Epithelial cell of proximal tubule (primary cell): Measurements from ENCODE around the gene CARS2. TPM values are rescaled to one million over a fixed set of nuclear protein-coding genes. Genes with fewer than 3 reads are reported as not detected.

Experiments
- DNase-seq: peaks from one replicate; pipeline ENCODE4 v3.0.0-alpha.2; 2011; ENCODE audit warnings: low read depth
- H3K4me3 ChIP-seq: 2 replicates; pipeline ENCODE4 v1.5.1; 2011; ENCODE audit warnings: low read depth, mild to moderate bottlenecking, low read length
- total RNA-seq: library from RNA; depleted of rRNA; stranded (reverse); fragments of >200 nt; gene quantifications from 2 replicates; pipeline ENCODE4 v1.2.3, GENCODE V29; 2015
- TF ChIP-seq, protein P1 (sequence below): conservative IDR thresholded peaks from 2 replicates; pipeline ENCODE4 v1.5.1; 2012; ENCODE audit warnings: low read depth, mild to moderate bottlenecking, low read length

Gene CARS2
- 28.5 and 143 TPM in 2 replicates for total RNA-seq

DNA sequence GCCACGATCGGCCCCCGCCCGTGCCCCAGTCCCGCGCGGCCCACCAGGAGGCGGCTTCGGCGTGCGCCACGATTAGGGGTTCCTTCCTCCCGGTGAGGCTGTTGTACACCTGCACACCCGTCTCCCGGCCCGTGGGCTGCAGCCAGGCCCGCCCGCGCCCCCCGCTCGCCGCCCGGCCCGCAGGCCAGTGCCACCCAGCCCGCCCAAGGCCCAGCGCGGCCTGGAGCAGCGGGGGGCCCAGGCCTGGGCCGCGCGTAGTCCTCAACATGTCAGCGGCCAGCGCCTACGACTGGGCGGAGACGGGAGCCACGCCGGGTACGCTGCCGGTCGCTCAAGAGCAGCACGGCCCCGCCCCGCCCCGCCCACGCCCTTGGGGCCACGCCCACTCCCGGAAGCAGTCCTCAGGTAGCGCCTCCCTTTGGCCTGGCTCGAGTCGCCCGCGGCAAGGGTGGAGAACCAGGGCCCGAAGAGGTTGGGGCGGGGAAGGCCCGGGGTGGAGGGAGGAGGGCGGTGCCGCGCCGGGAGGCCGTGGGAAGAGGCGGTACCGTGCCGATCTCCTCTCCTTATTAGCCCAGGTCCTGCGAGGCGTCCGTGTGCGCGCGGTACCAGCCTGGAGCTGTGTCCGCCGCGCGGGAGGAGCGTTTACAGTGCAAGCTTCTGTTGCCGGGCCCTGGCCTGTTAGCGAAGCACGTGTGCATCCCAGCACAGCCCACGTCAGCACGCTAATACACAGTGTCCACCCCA lies at the start of gene CARS2:
Gene CARS2 (minus strand): TSS at position 291 of the 744 bp plus-strand sequence. CDS start 23 bp downstream, at position 268.
- no peak for DNase-seq
- TF ChIP-seq, protein P1, sequence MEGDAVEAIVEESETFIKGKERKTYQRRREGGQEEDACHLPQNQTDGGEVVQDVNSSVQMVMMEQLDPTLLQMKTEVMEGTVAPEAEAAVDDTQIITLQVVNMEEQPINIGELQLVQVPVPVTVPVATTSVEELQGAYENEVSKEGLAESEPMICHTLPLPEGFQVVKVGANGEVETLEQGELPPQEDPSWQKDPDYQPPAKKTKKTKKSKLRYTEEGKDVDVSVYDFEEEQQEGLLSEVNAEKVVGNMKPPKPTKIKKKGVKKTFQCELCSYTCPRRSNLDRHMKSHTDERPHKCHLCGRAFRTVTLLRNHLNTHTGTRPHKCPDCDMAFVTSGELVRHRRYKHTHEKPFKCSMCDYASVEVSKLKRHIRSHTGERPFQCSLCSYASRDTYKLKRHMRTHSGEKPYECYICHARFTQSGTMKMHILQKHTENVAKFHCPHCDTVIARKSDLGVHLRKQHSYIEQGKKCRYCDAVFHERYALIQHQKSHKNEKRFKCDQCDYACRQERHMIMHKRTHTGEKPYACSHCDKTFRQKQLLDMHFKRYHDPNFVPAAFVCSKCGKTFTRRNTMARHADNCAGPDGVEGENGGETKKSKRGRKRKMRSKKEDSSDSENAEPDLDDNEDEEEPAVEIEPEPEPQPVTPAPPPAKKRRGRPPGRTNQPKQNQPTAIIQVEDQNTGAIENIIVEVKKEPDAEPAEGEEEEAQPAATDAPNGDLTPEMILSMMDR = no peak
- peak within 1 kb of the TSS; percentile 84 for H3K4me3 ChIP-seq

- TF ChIP-seq, protein P1 = no peak
- no peak overlapping the region for H3K4me3 ChIP-seq
- no peak for DNase-seq
Observed at GRCh38 chr13:110748271-110748670, 42.4 kb upstream of the CARS2 start.

DNA sequence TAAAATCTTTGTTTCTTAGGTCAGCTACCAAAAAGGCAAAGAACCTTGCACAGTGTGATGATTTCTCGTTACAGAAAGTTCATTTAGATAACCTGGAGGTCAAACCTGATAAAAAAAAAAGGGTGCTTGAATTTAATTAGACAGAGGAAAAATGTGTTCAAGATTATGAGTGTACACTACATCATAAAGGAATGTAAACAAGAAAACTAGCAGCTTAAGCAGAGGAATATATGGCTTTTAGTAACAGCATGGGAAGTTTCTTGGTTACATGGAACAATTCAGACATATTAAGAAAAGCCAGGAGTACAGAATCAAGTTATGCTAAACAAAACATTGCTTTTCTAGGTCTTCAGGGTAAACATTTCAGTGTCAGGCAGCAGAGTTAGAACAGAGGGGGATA lies 40.5 kb upstream of the CARS2 start:
- H3K4me3 ChIP-seq = no peak overlapping the region
- TF ChIP-seq, protein P1 = no peak
- DNase-seq = no peak

GRCh38 chr13:110743687-110744086 lies 37.8 kb upstream of the CARS2 start:
- TF ChIP-seq, protein P1 = no peak
- H3K4me3 ChIP-seq = no peak overlapping the region
- DNase-seq = no peak

DNA sequence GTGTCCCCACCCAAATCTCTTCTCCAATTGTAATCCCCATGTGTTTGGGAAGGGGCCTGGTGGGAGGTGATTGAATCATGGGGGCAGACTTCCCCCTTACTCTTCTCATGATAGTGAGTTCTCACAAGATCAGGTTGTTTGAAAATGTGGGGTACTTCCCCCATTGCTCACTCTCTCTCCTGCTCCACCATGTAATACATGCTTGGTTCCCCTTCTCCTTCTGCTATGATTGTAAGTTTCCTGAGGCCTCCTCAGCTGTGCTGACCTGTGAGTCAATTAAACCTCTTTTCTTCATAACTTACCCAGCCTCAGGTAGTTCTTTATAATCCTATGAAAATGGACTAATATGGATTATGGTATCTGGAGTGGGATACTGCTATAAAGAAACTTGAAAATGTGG lies 31.6 kb upstream of the CARS2 start:
- no peak for DNase-seq
- TF ChIP-seq, protein P1 = no peak
- no peak overlapping the region for H3K4me3 ChIP-seq

DNA sequence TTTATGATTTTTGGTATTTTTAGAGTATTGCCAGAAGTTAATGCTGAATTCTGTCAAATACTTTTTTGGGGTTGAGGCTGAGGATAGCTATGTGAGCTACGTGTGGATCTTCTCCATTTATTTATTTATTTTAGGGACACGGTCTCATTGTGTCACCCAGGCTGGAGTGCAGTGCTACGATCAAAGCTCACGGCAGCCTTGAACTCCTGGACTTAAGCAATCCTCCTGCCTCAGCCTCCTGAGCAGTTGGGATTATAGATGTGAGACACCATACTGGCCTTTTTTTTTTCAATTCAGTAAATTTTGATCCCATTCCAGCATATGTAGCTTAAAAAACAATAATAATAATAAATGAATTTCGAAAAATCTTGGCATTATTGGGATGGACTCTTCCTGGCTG lies 28.6 kb upstream of the CARS2 start:
- TF ChIP-seq, protein P1 = no peak
- no peak for DNase-seq
- H3K4me3 ChIP-seq = no peak overlapping the region

- H3K4me3 ChIP-seq = no peak overlapping the region
- DNase-seq = no peak
- TF ChIP-seq, protein P1 = no peak
Observed at GRCh38 chr13:110731072-110731471, 25.2 kb upstream of the CARS2 start.
